ENCODE measurements around the gene CELF2.

DNA sequence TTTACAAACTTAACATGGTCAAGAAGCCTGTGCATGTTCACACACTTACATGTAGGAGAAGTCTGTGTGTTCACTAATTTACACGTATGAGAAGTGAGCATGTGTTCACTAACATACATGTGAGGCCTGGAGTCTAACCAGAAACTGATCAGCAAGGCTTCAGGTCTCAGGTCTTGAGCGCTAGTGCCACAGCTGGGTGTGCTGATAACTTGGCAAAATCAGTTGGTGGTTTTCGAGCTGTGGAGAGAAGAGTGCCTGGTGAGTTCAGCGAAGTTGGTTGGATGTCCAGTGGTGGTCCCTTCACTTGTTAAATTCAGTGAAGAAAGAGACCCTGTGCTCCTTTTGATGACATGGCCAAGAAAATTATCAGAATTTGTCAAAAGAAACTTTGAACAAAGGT is 98.7 kb downstream of the CELF2 start:
- no peak for TF ChIP-seq POLR2A (IDR thresholded peaks at IDR 0.05)
- TF ChIP-seq, protein P1, sequence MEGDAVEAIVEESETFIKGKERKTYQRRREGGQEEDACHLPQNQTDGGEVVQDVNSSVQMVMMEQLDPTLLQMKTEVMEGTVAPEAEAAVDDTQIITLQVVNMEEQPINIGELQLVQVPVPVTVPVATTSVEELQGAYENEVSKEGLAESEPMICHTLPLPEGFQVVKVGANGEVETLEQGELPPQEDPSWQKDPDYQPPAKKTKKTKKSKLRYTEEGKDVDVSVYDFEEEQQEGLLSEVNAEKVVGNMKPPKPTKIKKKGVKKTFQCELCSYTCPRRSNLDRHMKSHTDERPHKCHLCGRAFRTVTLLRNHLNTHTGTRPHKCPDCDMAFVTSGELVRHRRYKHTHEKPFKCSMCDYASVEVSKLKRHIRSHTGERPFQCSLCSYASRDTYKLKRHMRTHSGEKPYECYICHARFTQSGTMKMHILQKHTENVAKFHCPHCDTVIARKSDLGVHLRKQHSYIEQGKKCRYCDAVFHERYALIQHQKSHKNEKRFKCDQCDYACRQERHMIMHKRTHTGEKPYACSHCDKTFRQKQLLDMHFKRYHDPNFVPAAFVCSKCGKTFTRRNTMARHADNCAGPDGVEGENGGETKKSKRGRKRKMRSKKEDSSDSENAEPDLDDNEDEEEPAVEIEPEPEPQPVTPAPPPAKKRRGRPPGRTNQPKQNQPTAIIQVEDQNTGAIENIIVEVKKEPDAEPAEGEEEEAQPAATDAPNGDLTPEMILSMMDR (IDR thresholded peaks at IDR 0.05), result no peak
- TF ChIP-seq POLR2AphosphoS5 (IDR thresholded peaks at IDR 0.05), result no peak

Data from suprapubic skin (tissue), 4 donors.